MM.1S (cell line): ENCODE measurements around the gene DVL1.

Experiments
- CTCF ChIP-seq: fragments of 300-600 bp; sonication (generic); IDR thresholded peaks from 2 replicates; pipeline ENCODE4 v1.5.1; 2016; ENCODE audit warnings: antibody characterized with exemption, low read length, mixed read lengths
- EZH2 ChIP-seq: fragments of 300-600 bp; sonication (generic); optimal IDR thresholded peaks from 2 replicates; pipeline ENCODE3; 2017; ENCODE audit warnings: low read depth, mild to moderate bottlenecking, antibody characterized with exemption, low read length, mixed read lengths
- EZH2phosphoT487 ChIP-seq: fragments of 300-600 bp; sonication (generic); IDR thresholded peaks from 2 replicates; pipeline ENCODE4 v1.6.1; 2018; ENCODE audit warnings: antibody characterized with exemption, low read length

- TF ChIP-seq EZH2 = no peak
- no peak for TF ChIP-seq CTCF
- TF ChIP-seq EZH2phosphoT487 = no peak
Measured at GRCh38 chr1:1328254-1328653, 21.0 kb downstream of the DVL1 start.
